Activated CD4-positive, alpha-beta T cell treated with anti-CD3 and anti-CD28 coated beads for 36 hours (primary cell): Measurements from ENCODE around the gene RALA. TPM values are rescaled to one million over a fixed set of nuclear protein-coding genes. Genes with fewer than 3 reads are reported as not detected.
A peak's percentile ranks its signal among the peaks of the same experiment; 100 is the strongest.

Experiments used
- ATAC-seq: fragments of 200-7000 bp; cut with Tn5 transposase; one replicate; pipeline ENCODE4 v1.10.0; 2021; ENCODE audit warnings: mild to moderate bottlenecking, moderate library complexity
- CTCF ChIA-PET: fragments of 350-600 bp; sonication (Branson Sonifier 250); formaldehyde crosslinking; loops from one replicate; lab custom pipeline; 2021; ENCODE audit warnings: antibody characterized with exemption; lab: Charles Lee
- POLR2A ChIA-PET: fragments of 350-600 bp; sonication (Branson Sonifier 250); formaldehyde crosslinking; loops from one replicate; lab custom pipeline; 2021; ENCODE audit warnings: antibody characterized with exemption, inconsistent platforms; lab: Charles Lee
- DNase-seq: peaks from one replicate; pipeline ENCODE4 v3.0.0-alpha.2; 2020
- H3K27ac Mint-ChIP-seq: one replicate; pipeline ENCODE4 v1.8.0; 2021; ENCODE audit warnings: mixed read lengths
- H3K27me3 Mint-ChIP-seq: one replicate; pipeline ENCODE4 v1.8.0; 2021; ENCODE audit warnings: mixed read lengths
- H3K36me3 Mint-ChIP-seq: one replicate; pipeline ENCODE4 v1.8.0; 2021; ENCODE audit warnings: low read depth, mixed read lengths
- H3K4me1 Mint-ChIP-seq: one replicate; pipeline ENCODE4 v1.8.0; 2021; ENCODE audit warnings: mixed read lengths
- H3K4me3 Mint-ChIP-seq: one replicate; pipeline ENCODE4 v1.8.0; 2021; ENCODE audit warnings: mild to moderate bottlenecking, moderate library complexity, mixed read lengths
- H3K9me3 Mint-ChIP-seq: one replicate; pipeline ENCODE4 v1.8.0; 2021; ENCODE audit warnings: low read depth, mixed read lengths
- intact Hi-C, 2 experiments: fragments of 100-400 bp; cut with DNase I in 1 of 2; cut with micrococcal nuclease in 1 of 2; formaldehyde crosslinking; loops; one replicate each; pipeline versions ENCODE4 v1.14.2 to v1.15.1; 2022 to 2024; cut with DNase I, micrococcal nuclease
- total RNA-seq, 2 experiments: library from RNA; stranded (reverse); gene quantifications; one replicate each; pipeline ENCODE4 v1.2.3, GENCODE V29; 2021

Gene RALA
- total RNA-seq, 2 experiments from 2014 or later: 30.7 to 33.7 TPM

- ATAC-seq (peak; percentile 78), DNase-seq (no peak)
- Mint-ChIP-seq H3K27ac (no peak overlapping the region), H3K4me3 (no peak overlapping the region), H3K36me3 (no peaks in the 10 kb centered on the region), H3K27me3 (peaks cover 2% of the 10 kb centered on the region), H3K4me1 (peaks cover 36% of the 10 kb centered on the region), H3K9me3 (peaks cover 2% of the 10 kb centered on the region)
- ChIA-PET CTCF (interaction anchor here (1.1 to 5.0 kb wide), 6 partner anchors 12 to 148 kb away, joined by 3 to 20 read pairs (median 4); no protein-coding TSS in a partner anchor), POLR2A (no interaction called here)
- intact Hi-C loops: loop anchor here (1.0 kb wide), 2 partner anchors 26 to 31 kb away; partner anchors contain the start of genes RALA (in 1 of the 2) and YAE1 (in 1 of the 2)
These were observed 30.8 kb upstream of the RALA start for GRCh38 chr7:39592586-39592985.

GRCh38 chr7:39594988-39595620, 28.3 kb upstream of the RALA start:
- no peak overlapping the region for H3K27ac Mint-ChIP-seq
- H3K4me3 Mint-ChIP-seq: no peak overlapping the region
- ChIA-PET POLR2A (no interaction called here), CTCF (interaction anchor here (1.1 to 5.0 kb wide), 3 partner anchors 10 to 15 kb away, joined by 3 to 20 read pairs (median 3); no protein-coding TSS in a partner anchor)
- peaks cover 2% of the 10 kb centered on the region for H3K27me3 Mint-ChIP-seq
- ATAC-seq (no peak), DNase-seq (no peak)
- H3K36me3 Mint-ChIP-seq: no peaks in the 10 kb centered on the region
- intact Hi-C loops: no loop called here
- H3K9me3 Mint-ChIP-seq: peaks cover 2% of the 10 kb centered on the region
- H3K4me1 Mint-ChIP-seq: peaks cover 27% of the 10 kb centered on the region

- H3K4me1 Mint-ChIP-seq: peaks cover 30% of the 10 kb centered on the region
- ATAC-seq: no peak
- no peaks in the 10 kb centered on the region for H3K27me3 Mint-ChIP-seq
- intact Hi-C loops: no loop called here
- no peaks in the 10 kb centered on the region for H3K36me3 Mint-ChIP-seq
- peaks cover 6% of the 10 kb centered on the region for H3K9me3 Mint-ChIP-seq
- H3K27ac Mint-ChIP-seq: no peak overlapping the region
- CTCF ChIA-PET: interaction anchor here (1.5 kb wide), 1 partner anchor 22 kb away, joined by 4 read pairs; no protein-coding TSS in a partner anchor
- POLR2A ChIA-PET: no interaction called here
- H3K4me3 Mint-ChIP-seq: no peak overlapping the region
- no peak for DNase-seq
These were observed 21.0 kb upstream of the RALA start for GRCh38 chr7:39602351-39602750.

- Mint-ChIP-seq H3K27me3 (peaks cover 4% of the 10 kb centered on the region), H3K4me1 (peaks cover 40% of the 10 kb centered on the region), H3K36me3 (no peaks in the 10 kb centered on the region), H3K4me3 (no peak overlapping the region), H3K27ac (no peak overlapping the region), H3K9me3 (peaks cover 6% of the 10 kb centered on the region)
- ChIA-PET POLR2A (interaction anchor here (0.6 kb wide), 1 partner anchor 321 kb away, joined by 4 read pairs; no protein-coding TSS in a partner anchor), CTCF (interaction anchor here (0.6 to 1.6 kb wide), 4 partner anchors 10 to 147 kb away, joined by 3 to 4 read pairs (median 4); partner anchors contain the start of gene RALA)
- no peak for DNase-seq
- intact Hi-C loops: no loop called here
- no peak for ATAC-seq
These were observed 19.4 kb upstream of the RALA start for GRCh38 chr7:39603924-39604323.

- Mint-ChIP-seq H3K27me3 (peaks cover 10% of the 10 kb centered on the region), H3K36me3 (no peaks in the 10 kb centered on the region), H3K9me3 (peaks cover 6% of the 10 kb centered on the region), H3K4me3 (no peak overlapping the region), H3K4me1 (peaks cover 50% of the 10 kb centered on the region), H3K27ac (no peak overlapping the region)
- CTCF ChIA-PET: interaction anchor here (1.0 to 1.6 kb wide), 7 partner anchors 8 to 141 kb away, joined by 3 to 5 read pairs (median 3); partner anchors contain the start of gene RALA
- POLR2A ChIA-PET: no interaction called here
- DNase-seq (no peak), ATAC-seq (peak; percentile 14)
- intact Hi-C loops: no loop called here
These were observed 18.3 kb upstream of the RALA start for GRCh38 chr7:39605087-39605486.

GRCh38 chr7:39606352-39606751, 17.0 kb upstream of the RALA start:
- Mint-ChIP-seq H3K9me3 (peaks cover 6% of the 10 kb centered on the region), H3K27ac (no peak overlapping the region), H3K27me3 (peaks cover 13% of the 10 kb centered on the region), H3K4me1 (peaks cover 52% of the 10 kb centered on the region), H3K4me3 (no peak overlapping the region), H3K36me3 (no peaks in the 10 kb centered on the region)
- no peak for ATAC-seq
- POLR2A ChIA-PET: interaction anchor here (0.7 kb wide), 1 partner anchor 280 kb away, joined by 4 read pairs; no protein-coding TSS in a partner anchor
- DNase-seq: no peak
- intact Hi-C loops: no loop called here
- CTCF ChIA-PET: interaction anchor here (1.3 to 1.9 kb wide), 5 partner anchors 13 to 140 kb away, joined by 3 to 8 read pairs (median 3); no protein-coding TSS in a partner anchor

- POLR2A ChIA-PET: no interaction called here
These were observed 16.4 kb upstream of the RALA start for GRCh38 chr7:39606941-39607340.

GRCh38 chr7:39607865-39608264, 15.5 kb upstream of the RALA start:
- Mint-ChIP-seq H3K27me3 (peaks cover 16% of the 10 kb centered on the region), H3K4me1 (peaks cover 52% of the 10 kb centered on the region), H3K4me3 (no peak overlapping the region), H3K27ac (no peak overlapping the region), H3K9me3 (peaks cover 6% of the 10 kb centered on the region), H3K36me3 (no peaks in the 10 kb centered on the region)
- CTCF ChIA-PET: interaction anchor here (1.4 kb wide), 1 partner anchor 13 kb away, joined by 7 read pairs; no protein-coding TSS in a partner anchor
- POLR2A ChIA-PET: no interaction called here
- no peak for DNase-seq
- intact Hi-C loops: loop anchor here in 1 of 2 experiments (2.0 kb wide), 1 partner anchor 19 kb away; no protein-coding TSS in a partner anchor
- ATAC-seq: no peak

More at GRCh38 chr7:39606941-39607340, 16.4 kb upstream of the RALA start:
- Mint-ChIP-seq H3K27me3 (peaks cover 13% of the 10 kb centered on the region), H3K27ac (no peak overlapping the region), H3K4me3 (no peak overlapping the region), H3K9me3 (peaks cover 6% of the 10 kb centered on the region), H3K36me3 (no peaks in the 10 kb centered on the region), H3K4me1 (peaks cover 52% of the 10 kb centered on the region)
- DNase-seq: no peak
- intact Hi-C loops: no loop called here
- CTCF ChIA-PET: interaction anchor here (1.6 to 1.9 kb wide), 2 partner anchors 25 to 27 kb away, joined by 3 to 8 read pairs; no protein-coding TSS in a partner anchor
- ATAC-seq: no peak

GRCh38 chr7:39608278-39608677, 15.1 kb upstream of the RALA start:
- ChIA-PET POLR2A (no interaction called here), CTCF (interaction anchor here (1.1 to 1.4 kb wide), 2 partner anchors 13 to 19 kb away, joined by 7 read pairs; no protein-coding TSS in a partner anchor)
- peak overlapping the region; percentile 22 for H3K27ac Mint-ChIP-seq
- peaks cover 52% of the 10 kb centered on the region for H3K4me1 Mint-ChIP-seq
- ATAC-seq (no peak), DNase-seq (no peak)
- no peaks in the 10 kb centered on the region for H3K36me3 Mint-ChIP-seq
- intact Hi-C loops: loop anchor here in 1 of 2 experiments (2.0 kb wide), 1 partner anchor 19 kb away; no protein-coding TSS in a partner anchor
- no peak overlapping the region for H3K4me3 Mint-ChIP-seq
- peaks cover 6% of the 10 kb centered on the region for H3K9me3 Mint-ChIP-seq
- H3K27me3 Mint-ChIP-seq: peaks cover 16% of the 10 kb centered on the region

GRCh38 chr7:39609113-39609934, 14.0 kb upstream of the RALA start:
- H3K9me3 Mint-ChIP-seq: peaks cover 3% of the 10 kb centered on the region

GRCh38 chr7:39609935-39610263, 13.5 kb upstream of the RALA start:
- Mint-ChIP-seq H3K4me1 (peaks cover 44% of the 10 kb centered on the region), H3K4me3 (peak overlapping the region; percentile 6), H3K9me3 (peaks cover 3% of the 10 kb centered on the region), H3K27me3 (peaks cover 18% of the 10 kb centered on the region), H3K36me3 (no peaks in the 10 kb centered on the region), H3K27ac (no peak overlapping the region)
- POLR2A ChIA-PET: no interaction called here
- no peak for DNase-seq
- intact Hi-C loops: loop anchor here in 1 of 2 experiments (2.0 kb wide), 1 partner anchor 21 kb away; no protein-coding TSS in a partner anchor
- CTCF ChIA-PET: interaction anchor here (0.5 to 2.4 kb wide), 9 partner anchors 8 to 687 kb away, joined by 3 to 9 read pairs (median 4); no protein-coding TSS in a partner anchor
- ATAC-seq: no peak

More at GRCh38 chr7:39609113-39609934, 14.0 kb upstream of the RALA start:
- POLR2A ChIA-PET: no interaction called here
- intact Hi-C loops: loop anchor here in 1 of 2 experiments (2.0 kb wide), 1 partner anchor 21 kb away; no protein-coding TSS in a partner anchor
- DNase-seq (peak; percentile 42), ATAC-seq (peak; percentile 66)
- CTCF ChIA-PET: interaction anchor here (0.5 to 2.4 kb wide), 10 partner anchors 11 to 686 kb away, joined by 3 to 9 read pairs (median 4); no protein-coding TSS in a partner anchor
- H3K27ac Mint-ChIP-seq: peak overlapping the region; percentile 70
- peaks cover 45% of the 10 kb centered on the region for H3K4me1 Mint-ChIP-seq
- H3K4me3 Mint-ChIP-seq: peak overlapping the region; percentile 41
- peaks cover 17% of the 10 kb centered on the region for H3K27me3 Mint-ChIP-seq
- no peaks in the 10 kb centered on the region for H3K36me3 Mint-ChIP-seq
